HG02840 (cell line): Measurements from ENCODE around the gene TTYH2.

ENCODE experiments used
- ATAC-seq: cut with Tn5 transposase; IDR thresholded peaks from one replicate; pipeline ENCODE4 v1.9.1; 2021; ENCODE audit warnings: mild to moderate bottlenecking, moderate library complexity, moderate number of reproducible peaks; ENCODE audit not compliant: unreplicated experiment, low FRiP score

The TTYH2 gene

DNA sequence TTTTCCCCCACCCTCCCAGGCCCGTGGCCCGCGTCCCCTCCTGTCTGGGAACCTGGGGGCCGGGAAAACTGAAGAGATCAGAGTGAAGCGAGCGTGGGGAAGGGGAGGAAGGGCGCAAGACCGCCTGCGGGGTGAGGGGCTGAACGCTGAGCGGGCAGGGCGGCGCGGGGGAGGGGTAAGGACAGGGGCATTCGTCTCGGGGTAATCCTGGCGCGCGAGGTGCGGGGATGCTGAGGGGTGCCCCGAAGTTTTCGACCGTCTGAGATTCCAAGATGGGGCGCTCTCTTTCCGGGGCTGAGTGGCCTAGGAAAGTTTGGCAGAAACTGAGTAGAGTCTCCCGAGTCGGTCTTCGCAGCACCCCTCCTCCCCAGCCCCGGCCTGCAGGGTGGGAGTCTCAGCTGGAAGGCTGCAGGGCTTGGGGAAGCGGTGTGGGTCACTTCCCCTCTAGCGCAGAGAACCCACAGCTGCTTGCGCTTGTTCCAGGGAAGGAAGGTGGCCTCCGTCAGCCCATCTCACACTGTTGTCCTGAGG is 555 bp downstream of the TTYH2 start:
- no peak for ATAC-seq

DNA sequence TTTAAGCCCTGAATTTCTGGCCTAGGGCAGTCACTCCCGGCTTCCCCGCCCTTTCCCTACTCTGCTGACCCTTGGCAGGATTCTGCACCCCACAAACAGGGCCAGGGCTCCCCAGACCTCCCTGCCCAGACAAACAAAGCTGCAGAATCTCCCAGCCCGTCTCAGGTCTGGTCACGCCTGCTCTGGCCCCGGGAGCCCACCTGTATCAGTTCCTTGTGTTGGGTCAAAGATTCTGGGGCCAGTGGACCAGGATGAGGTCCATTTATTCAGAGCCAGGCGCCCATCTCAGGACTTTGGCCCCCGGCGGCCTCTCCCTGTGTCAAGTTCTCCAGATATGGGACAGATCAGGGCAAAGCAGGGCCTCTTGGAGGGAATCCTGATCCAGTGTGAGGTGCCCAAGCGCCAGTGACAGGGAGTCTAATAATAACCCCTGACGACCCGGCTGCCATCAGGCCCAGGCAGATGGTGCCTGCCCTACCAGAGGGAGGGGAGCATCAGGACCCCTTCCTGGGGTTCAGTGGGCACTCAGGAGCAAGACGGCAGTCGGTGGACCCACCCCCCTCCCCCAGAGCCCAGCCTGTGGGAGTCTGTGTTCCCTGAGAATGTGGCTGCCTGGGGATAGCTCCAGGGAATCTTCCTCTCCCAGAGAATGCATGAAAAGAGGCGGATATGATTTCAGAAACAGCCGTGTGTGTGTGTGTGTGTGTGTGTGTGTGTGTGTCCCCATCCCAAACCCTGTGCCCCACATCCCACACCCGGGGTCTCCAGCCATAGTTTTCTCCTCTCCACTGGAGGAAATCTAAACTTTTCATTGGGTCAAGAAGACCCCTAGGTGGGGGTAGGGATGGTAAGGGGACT is 1.3 kb downstream of the TTYH2 start:
- no peak for ATAC-seq

DNA sequence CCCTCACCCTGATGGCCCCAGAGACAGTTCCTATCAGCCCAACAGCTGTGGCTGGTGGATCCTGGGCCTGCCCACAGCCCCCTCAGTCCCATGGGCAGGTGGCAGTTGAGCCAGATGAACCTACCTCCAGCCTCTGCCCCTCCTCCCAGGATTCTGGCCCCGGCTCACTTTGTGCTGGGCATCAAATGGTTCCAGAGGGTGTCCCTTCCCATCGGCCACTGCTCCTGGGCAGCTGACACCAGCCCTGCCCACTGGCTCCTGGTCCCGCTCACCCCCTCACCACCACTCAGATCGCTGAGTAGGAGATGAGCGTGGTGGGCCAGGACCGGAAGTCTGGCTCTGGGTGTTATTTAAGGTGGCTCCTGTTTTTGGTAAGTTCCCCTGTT is 2.0 kb downstream of the TTYH2 start:
- no peak for ATAC-seq

DNA sequence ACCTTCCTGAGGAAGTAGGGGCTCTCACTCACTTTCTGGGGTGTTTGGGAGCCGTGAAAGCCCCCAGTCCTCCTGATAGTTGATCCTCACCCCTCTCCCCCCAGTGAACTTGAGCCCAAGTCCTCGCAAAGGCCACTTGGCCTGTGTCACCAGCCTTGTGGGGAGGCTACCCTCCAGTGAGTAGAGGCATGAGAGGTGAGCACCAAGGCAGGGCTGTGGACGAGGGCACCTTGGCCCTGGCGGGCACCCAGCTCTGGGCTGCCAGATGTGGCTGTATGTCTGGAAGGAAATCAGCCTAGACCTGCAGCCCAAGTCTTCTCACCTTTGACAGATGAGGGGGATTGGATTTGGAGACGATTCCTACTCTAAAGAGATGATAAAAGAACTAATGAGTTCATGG is 3.1 kb downstream of the TTYH2 start:
- ATAC-seq = no peak

DNA sequence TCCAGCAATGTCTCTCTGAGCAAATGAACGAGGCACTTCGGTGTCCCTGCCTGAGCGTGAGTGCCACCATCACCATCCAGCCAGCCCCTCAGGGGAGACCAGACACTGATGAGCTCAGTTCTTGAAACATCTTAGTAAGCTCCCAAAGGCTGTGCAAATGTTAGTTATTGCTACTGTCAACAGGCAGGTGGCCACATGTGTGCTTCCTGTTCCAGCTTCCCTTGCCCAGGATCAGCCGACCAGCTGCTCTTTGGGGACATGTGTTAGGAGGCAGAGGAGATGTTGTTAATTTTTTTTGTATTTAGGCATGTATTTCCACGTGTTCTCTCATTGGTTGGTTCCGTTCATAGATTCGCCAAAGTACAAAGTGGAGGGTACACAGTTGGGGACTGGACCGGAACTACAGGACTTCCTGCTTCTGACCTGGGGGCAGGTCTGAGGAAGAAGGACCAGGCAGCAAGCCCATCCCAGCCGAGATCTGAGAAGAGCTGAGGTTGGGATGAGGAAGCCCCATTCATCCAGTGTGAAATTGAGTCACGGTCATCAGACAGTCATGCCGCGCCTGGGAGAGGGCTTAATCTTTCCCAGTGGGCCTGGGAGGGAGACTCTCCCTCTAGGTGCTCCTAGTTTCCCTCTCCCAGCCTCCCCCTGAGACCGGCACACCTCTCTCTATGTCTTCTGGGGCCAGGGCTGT is 3.8 kb downstream of the TTYH2 start:
- ATAC-seq = no peak

DNA sequence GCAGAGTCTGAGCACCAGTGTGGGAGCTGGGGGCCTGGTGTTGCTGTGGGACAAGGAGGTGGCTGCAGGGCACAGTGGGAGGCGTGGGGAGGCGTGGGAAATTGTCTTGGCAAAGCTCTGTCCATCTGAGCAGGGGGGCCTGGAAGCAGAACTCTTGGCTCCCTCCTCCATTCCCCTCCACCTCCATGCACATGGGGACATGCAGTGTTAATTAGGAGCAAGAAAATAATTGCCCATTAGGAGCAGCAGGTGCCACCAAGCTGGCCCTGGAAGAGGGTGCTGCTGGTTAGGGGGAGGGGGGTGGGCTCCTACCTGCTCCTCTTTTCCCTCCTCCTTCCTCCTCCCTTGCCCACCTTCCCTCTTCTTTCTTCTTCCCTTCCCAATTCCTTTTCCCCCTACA is 4.5 kb downstream of the TTYH2 start:
- ATAC-seq = no peak

DNA sequence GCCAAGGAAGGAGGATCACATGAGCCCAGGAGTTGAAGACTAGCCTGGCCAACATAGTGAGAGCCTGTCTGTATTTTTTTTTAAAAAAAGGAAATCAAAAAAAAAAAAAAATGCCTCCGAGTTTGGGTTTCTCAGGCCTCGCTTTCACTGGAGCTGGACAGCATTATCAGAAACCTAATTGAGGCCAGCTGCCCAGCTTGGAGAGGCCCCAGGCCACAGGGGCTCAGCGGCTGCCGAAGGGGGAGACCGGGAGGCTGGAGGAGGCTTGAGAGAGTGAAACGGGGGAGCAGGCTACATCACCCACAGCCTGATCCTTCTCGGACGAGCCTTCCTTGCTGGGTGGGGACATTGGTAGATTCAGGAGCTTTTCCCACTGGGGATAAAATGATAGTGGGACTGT is 5.1 kb downstream of the TTYH2 start:
- ATAC-seq = no peak

DNA sequence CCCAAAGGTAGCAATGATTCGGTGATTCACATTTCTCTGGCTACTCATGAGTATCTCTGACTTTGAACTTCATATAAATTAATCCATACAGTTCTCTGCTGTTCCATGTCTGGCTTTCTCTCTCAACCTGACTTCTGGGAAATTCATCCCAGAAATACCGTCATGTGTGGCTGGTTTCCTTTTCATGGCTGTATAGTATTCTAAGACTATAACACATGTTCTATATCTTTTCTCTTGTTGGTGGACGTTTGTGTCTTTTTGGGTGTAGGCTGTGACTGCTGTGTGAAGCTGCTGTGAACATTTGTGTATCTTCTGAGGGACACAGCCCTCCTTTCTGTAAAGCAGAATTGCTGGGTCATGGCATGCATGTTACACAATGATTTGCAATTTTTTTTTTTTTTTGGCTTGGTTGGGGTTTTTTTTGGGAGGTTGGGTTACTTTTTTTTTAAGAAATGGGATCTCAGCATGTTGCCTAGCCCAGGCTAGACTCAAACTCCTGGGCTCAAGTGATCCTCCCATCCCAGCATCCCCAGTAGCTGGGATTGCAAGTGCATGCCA is 6.3 kb downstream of the TTYH2 start:
- no peak for ATAC-seq

DNA sequence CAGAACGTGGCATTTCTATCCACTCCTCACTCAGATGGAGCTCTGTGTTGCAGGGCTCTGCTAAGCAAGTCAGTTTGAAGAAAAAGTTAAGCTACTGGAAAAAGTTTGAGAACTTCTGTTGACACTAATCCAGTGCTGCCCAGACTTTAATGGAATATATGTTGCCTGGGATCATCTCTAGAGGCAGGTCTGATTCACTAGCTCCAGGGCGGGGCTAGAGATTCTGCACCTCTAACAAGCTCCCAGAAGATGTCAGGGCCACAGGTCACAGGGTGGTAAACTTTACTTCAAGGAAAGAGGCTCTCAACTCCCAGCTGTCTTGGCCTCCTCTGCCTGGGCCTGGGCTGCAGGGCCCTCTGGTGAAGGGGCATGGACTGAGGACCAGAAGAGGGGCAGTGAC is 6.8 kb downstream of the TTYH2 start:
- ATAC-seq = no peak

DNA sequence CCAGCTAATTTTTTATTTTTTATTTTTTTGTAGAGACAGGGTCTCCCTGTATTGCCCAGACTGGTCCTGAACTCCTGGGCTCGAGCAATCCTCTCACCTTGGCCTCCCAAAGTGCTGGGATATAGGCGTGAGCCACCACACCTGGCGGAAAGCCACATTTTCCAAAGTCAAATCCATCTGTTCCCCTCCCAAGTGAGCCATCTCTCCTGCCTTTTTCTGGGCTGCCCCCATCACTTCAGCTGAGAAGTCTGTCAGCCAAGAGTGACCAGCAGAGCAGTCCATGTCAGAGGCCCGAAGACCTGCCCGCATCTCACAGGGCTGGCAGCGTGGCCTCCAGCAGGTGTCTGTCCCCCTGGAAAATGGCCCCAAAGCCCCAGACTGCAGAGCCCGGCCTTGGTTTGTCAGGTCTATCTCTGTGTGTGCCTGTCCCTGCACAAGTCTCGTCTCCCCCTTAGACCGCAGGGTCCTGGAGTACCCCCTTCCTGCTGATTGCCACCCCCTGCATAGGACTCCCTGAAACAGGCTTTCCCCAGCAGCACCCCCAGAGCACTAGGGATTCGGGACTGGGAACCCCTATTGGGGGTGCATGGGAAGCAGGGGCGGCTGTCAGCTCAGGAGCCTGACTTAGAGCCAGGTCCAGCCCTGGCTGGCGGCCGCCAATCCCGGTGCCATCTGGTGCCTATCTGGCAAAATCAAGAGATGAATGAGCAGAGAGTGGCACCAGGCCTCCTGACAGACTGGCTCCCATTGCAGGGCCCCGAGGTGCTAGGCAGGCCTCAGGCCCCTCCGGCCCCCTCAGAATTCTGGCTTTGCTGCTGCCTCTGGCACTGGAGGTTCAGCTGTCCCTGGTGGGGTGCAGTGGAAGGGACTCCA is 7.8 kb downstream of the TTYH2 start:
- no peak for ATAC-seq

DNA sequence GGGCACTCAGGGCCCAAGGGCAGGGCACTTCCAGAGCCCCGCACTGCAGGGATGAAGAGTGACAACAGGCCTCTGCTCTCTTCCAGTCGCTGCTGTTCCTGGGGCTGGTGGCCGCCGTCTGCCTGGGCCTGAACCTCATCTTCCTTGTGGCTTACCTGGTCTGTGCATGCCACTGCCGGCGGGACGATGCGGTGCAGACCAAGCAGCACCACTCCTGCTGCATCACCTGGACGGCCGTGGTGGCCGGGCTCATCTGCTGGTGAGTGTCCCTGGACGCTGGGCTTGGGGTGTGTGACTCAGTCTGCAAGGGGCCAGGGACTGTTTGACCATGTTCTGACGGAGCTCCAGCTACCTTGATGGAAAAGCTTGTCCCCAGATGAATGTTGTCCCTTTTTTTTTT is 9.0 kb downstream of the TTYH2 start:
- ATAC-seq = no peak

DNA sequence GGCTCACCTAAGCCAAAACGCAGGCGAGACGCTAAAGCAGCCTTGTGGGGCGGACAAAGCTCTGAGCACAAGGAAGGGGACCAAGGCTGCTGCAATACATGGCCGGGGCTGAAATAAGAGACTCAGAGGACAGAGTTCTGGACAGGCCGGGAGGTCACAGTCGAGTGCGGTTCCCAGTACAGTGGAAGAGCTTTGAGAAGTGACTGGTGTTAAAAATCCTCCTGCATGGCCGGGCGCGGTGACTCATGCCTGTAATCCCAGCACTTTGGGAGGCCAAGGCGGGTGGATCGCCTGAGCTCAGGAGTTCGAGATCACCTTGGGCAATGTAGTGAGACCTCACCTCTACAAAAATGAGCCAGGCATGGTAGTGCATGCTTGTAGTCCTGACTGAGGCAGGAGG is 10.5 kb downstream of the TTYH2 start:
- ATAC-seq = no peak

DNA sequence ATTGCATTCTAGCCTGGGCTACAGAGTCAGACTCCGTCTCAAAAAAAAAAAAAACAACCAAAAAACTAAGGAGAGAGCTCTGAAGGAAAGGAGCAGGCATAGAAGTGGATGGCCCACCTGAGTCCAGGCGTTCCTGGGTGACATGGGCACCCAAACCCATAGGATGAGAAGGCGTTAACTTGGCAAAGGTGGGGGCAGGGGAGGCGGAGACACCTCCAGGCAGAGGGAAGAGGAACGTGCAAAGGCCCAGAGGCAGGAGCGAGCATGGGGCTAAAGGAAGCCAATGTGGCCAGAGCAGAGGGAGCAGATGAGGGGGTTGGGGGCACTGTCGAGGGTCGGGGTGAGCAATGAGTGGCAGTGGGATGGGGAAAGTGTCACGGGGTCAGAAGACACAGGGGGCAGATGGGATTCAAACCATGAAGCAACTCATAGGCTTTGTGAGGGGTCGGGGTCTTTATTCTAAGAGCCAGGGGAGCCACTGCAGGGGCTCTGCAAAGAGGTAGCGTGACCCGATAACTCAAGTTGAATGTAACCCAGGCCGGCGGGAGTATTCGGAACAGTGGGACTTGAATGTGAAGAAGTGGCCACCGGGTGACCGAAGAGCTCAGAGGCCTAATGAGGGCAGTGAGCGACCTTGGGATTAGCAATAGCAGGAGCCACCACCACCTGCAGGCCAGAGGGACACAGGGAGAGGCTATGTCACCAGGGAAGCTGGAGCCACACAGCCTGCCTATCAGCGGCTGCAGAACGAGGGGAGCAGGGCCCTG is 11.8 kb downstream of the TTYH2 start:
- no peak for ATAC-seq

DNA sequence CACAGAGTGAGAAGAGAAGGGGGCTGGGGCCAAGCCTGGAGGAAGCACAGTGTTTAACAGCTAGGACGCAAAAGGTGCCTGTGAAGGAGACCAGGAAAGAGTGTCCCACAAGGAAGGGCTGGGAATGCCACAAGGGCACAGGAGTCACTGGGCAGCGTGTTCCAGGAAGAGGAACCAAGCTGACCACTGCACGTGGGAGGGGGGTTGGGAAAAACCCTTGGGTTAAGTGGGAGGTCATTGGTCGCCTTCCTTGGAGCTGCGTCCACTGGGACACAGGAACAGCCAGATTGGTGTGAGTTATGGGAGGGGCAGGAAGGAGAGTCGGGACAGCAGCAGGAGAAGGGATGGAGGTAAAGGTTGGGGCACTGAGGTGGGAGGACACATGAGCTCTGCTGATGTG is 12.9 kb downstream of the TTYH2 start:
- ATAC-seq = no peak

DNA sequence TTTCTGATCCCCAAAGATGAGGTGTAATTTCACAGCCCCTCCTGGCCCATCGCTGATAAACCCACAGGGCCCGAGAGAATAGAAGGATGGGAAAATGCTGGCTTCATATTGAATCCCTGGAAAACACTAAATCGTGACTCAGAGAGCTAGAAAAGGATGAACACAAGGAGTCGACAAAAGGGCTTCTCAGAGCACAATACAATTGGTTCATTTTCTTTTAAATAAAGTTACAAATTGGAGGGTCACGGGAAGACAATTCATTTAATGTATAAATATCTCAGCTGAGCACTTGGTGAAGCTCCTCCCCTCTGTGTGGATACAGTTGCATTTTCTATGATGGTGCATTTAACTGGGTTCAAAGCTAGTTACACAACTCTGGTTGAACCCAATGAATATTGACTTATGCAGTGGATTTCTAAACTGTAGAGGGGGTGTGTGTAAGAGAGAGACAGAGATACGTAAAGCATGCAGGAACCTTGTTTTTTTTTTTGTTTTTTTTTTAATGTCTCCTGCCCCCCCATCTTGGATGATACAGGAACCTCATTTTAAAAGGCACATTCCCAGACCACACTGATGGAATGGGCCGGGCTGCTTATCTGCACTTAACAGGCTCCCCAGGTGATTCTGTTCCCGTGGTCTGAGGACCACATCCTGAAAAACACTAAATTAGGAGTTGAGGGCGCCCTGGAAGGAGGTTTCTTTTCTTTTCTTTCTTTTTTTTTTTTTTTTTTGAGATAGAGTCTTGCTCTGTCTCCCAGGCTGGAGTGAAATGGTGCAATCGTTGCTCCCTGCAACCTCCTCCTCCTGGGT is 14.1 kb downstream of the TTYH2 start:
- ATAC-seq = no peak

DNA sequence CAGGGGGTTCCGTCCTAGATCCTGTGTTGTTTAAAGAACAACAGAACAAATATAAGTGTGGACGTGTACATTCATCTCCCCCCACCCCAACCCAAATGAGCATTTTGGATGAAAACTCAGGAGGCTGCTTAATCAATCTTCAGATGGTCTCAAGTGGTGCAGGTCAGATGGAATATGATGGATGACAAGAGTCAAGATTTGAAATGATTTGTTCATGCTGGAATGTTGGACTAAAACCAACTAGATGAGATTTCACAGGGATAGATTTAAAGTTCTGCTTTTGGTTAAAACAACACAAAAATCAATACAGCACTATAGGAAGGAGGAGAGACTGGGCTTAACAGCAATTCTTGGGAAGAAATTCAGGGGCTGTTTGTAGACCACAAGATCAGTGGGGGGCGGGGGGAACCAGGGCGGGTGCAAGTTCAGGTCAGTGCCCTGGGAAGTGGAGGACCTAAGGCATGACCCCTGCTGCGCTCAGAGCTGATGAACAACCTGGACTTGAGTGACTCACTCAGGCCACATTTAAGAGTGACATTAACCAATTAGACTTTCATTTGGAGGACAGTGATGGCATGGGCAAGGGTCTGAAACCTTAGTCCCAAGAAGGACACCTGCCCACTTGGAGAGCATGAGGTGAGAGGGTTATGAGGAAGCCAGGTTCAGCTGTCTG is 15.1 kb downstream of the TTYH2 start:
- ATAC-seq = no peak

DNA sequence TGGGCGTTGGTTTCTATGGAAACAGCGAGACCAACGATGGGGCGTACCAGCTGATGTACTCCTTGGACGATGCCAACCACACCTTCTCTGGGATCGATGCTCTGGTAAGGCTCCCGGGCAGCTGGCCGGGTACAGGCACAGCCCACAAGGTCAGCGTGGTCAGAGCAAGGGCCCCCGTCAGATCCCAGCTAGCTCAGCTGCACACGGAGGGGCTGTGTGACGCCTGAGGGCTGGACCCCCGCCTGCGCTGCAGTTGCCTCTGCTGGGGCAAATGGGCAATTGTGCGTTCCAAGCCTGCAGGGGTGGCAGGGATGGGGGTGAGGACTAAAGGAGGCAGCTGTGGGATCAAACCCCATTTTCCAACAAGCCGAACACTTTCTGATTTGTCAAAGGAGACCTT is 17.5 kb downstream of the TTYH2 start:
- no peak for ATAC-seq
